Osteocyte (in vitro differentiated cells): Measurements from ENCODE around the gene RBP5. TPM values are rescaled to one million over a fixed set of nuclear protein-coding genes. Genes with fewer than 3 reads are reported as not detected.
A peak's percentile ranks its signal among the peaks of the same experiment; 100 is the strongest.

Experiments used
- DNase-seq: peaks from one replicate; pipeline ENCODE4 v3.0.0; 2021; ENCODE audit warnings: mixed read lengths; ENCODE audit not compliant: unreplicated experiment; ENCODE audit errors: extremely low spot score
- H3K27ac Mint-ChIP-seq: one replicate; pipeline ENCODE4 v1.8.0; 2021; ENCODE audit warnings: mild to moderate bottlenecking, mixed read lengths; ENCODE audit not compliant: unreplicated experiment
- H3K27me3 Mint-ChIP-seq: one replicate; pipeline ENCODE4 v1.8.0; 2021; ENCODE audit warnings: mixed read lengths; ENCODE audit not compliant: unreplicated experiment
- H3K36me3 Mint-ChIP-seq: one replicate; pipeline ENCODE4 v1.8.0; 2021; ENCODE audit warnings: mixed read lengths; ENCODE audit not compliant: unreplicated experiment
- H3K4me1 Mint-ChIP-seq: one replicate; pipeline ENCODE4 v1.8.0; 2021; ENCODE audit warnings: mixed read lengths; ENCODE audit not compliant: unreplicated experiment
- H3K4me3 Mint-ChIP-seq: one replicate; pipeline ENCODE4 v1.8.0; 2021; ENCODE audit warnings: mild to moderate bottlenecking, moderate library complexity, mixed read lengths; ENCODE audit not compliant: unreplicated experiment
- H3K9me3 Mint-ChIP-seq: one replicate; pipeline ENCODE4 v1.8.0; 2021; ENCODE audit warnings: mixed read lengths; ENCODE audit not compliant: unreplicated experiment
- CTCF ChIP-seq: fragments of 200-600 bp; sonication (generic); IDR thresholded peaks from 2 replicates; pipeline ENCODE4 v1.5.0; 2021; ENCODE audit warnings: antibody characterized with exemption, mild to moderate bottlenecking, moderate library complexity
- total RNA-seq: library from RNA; stranded (reverse); gene quantifications from 2 replicates; pipeline ENCODE4 v1.2.1, GENCODE V29; 2021

RBP5 gene
- total RNA-seq, 1 donor from 2014 or later = not detected

DNA sequence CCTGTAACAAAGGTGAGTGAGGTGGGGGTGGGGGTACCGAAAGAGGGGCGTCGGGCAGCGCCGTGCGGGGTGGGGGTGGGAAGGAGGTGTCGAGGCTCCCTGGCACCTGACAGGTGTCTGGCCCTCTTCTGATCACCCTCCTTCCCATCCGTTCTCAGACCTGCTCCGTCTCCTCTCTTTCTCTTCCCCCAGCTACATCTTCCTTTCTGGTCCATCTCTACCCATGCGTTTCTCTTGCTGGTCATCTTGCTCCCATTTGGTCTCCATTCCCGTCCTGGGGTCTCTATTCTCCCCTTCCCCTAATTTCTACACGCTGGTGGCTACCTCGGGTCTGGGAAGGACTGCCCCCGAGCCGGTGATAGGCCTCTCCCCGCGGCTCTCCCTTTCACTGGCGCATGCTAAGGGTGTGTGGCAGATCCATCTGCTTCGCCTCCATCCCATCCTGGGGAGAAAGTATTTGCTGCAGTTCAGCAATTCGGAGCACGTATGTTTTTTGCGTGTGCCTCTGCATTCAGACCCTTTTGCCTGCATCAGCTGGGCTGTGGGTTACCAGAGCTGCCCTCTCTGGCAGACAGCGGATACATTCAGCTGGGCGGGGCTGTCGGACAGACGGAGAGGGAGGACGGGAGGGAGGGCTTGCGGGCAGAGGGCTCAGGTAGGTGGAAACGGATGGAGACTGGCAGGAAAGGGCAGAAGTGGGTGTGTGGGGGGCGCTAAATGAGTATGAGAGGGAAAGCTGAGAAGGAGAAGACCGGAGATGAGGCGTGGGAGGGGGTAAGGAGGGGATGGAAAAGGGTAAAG is 2.2 kb upstream of the RBP5 start:
- Mint-ChIP-seq H3K4me3 (peak overlapping the region; percentile 75), H3K9me3 (no peaks in the 10 kb centered on the region), H3K27me3 (peaks cover 16% of the 10 kb centered on the region), H3K4me1 (peaks cover 24% of the 10 kb centered on the region), H3K36me3 (peaks cover 4% of the 10 kb centered on the region), H3K27ac (peak overlapping the region; percentile 42)
- TF ChIP-seq CTCF = no peak
- no peak for DNase-seq

GRCh38 chr12:7129872-7130691 is 1.4 kb upstream of the RBP5 start, which contains the start of gene CLSTN3:
CLSTN3 (plus strand) TSS chr12:7130371; CDS start chr12:7130649, 278 bp downstream.
- peaks cover 24% of the 10 kb centered on the region for H3K4me1 Mint-ChIP-seq
- no peaks in the 10 kb centered on the region for H3K9me3 Mint-ChIP-seq
- no peak for TF ChIP-seq CTCF
- H3K27ac Mint-ChIP-seq = peak within 1 kb of the TSS; percentile 42
- H3K27me3 Mint-ChIP-seq = peaks cover 16% of the 10 kb centered on the region
- peak within 1 kb of the TSS; percentile 75 for H3K4me3 Mint-ChIP-seq
- no peak for DNase-seq
- H3K36me3 Mint-ChIP-seq = peaks cover 4% of the 10 kb centered on the region

DNA sequence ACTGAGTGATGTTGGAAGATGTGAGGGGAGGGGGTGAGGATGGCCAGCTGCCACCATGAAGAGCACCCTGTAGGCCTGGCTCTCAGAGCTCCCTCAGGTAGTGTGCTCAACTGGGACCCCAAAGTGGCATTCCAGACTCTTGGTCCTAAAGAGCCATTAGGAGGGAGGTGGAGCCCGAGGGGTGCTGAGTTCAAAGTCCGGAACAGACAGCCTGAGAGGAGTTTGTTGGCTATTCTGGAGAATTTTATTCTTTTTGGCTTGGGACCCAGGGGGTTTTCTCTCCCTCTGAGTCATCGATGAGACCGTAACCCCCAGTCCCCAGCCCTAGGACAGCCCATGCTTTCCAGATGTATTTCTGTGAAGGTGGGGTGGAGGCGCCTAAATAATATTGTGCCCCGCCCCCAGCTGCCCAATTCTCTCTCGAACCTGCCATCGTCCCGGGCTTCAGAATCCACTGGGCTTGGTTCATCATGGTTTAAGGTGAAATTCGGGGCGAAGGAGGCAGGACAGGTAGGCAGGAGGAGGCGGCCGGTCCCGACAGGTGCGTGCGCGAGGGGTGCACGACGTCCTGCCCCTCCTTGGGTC is 690 bp upstream of the RBP5 start:
- no peaks in the 10 kb centered on the region for H3K9me3 Mint-ChIP-seq
- peaks cover 24% of the 10 kb centered on the region for H3K4me1 Mint-ChIP-seq
- peak overlapping the region; percentile 75 for H3K4me3 Mint-ChIP-seq
- H3K27ac Mint-ChIP-seq = no peak overlapping the region
- H3K36me3 Mint-ChIP-seq = peaks cover 4% of the 10 kb centered on the region
- TF ChIP-seq CTCF = no peak
- no peak for DNase-seq
- H3K27me3 Mint-ChIP-seq = peaks cover 16% of the 10 kb centered on the region

- no peak for TF ChIP-seq CTCF
- Mint-ChIP-seq H3K36me3 (peaks cover 4% of the 10 kb centered on the region), H3K27me3 (peaks cover 25% of the 10 kb centered on the region), H3K27ac (no peak overlapping the region), H3K9me3 (no peaks in the 10 kb centered on the region), H3K4me3 (peak overlapping the region; percentile 44), H3K4me1 (peaks cover 24% of the 10 kb centered on the region)
- DNase-seq = no peak
Observed at GRCh38 chr12:7127916-7128626, 618 bp downstream of the RBP5 start.
